Neural progenitor cell (in vitro differentiated cells): Measurements from ENCODE around the gene TIMP4. TPM values are rescaled to one million over a fixed set of nuclear protein-coding genes. Genes with fewer than 3 reads are reported as not detected.

ENCODE experiments used
- DNase-seq: peaks from one replicate; pipeline ENCODE4 v3.0.0-alpha.2; 2016; ENCODE audit warnings: low spot score
- H2AFZ ChIP-seq: fragments of 200-600 bp; sonication (generic); replicated peaks from 2 replicates; pipeline ENCODE4 v1.6.1; 2016; ENCODE audit warnings: antibody characterized with exemption
- H3F3A ChIP-seq: fragments of 200-600 bp; sonication (generic); 2 replicates; pipeline ENCODE4 v1.6.1; 2016; ENCODE audit warnings: antibody characterized with exemption, low read depth
- H3K27ac ChIP-seq: fragments of 200-600 bp; sonication (generic); 2 replicates; pipeline ENCODE4 v1.5.1; 2016; ENCODE audit warnings: mild to moderate bottlenecking
- H3K27me3 ChIP-seq: fragments of 200-600 bp; sonication (generic); 2 replicates; pipeline ENCODE4 v1.6.1; 2016; ENCODE audit warnings: mild to moderate bottlenecking, moderate library complexity
- H3K36me3 ChIP-seq: fragments of 200-600 bp; sonication (generic); 2 replicates; pipeline ENCODE4 v1.5.1; 2016
- H3K4me1 ChIP-seq: fragments of 200-600 bp; sonication (generic); 2 replicates; pipeline ENCODE4 v1.6.1; 2016; ENCODE audit warnings: mixed run types
- H3K4me2 ChIP-seq: fragments of 200-600 bp; sonication (generic); 2 replicates; pipeline ENCODE4 v1.6.1; 2016
- H3K4me3 ChIP-seq: fragments of 200-600 bp; sonication (generic); 2 replicates; pipeline ENCODE4 v1.5.1; 2016
- H3K79me2 ChIP-seq: fragments of 200-600 bp; sonication (generic); 2 replicates; pipeline ENCODE4 v1.6.1; 2016; ENCODE audit warnings: low read depth
- H3K9ac ChIP-seq: fragments of 200-600 bp; sonication (generic); 2 replicates; pipeline ENCODE4 v1.6.1; 2016
- H3K9me3 ChIP-seq: fragments of 200-600 bp; sonication (generic); 2 replicates; pipeline ENCODE4 v1.5.1; 2016; ENCODE audit warnings: low read depth
- H4K20me1 ChIP-seq: fragments of 200-600 bp; sonication (generic); 2 replicates; pipeline ENCODE4 v1.6.1; 2016; ENCODE audit warnings: low read depth
- H3K27ac Mint-ChIP-seq: 3 replicates; pipeline ENCODE4 v1.8.0; 2021; ENCODE audit warnings: mixed read lengths
- H3K27me3 Mint-ChIP-seq: 2 replicates; pipeline ENCODE4 v1.8.0; 2022; ENCODE audit warnings: low read depth, mild to moderate bottlenecking, inconsistent platforms, moderate library complexity, mixed read lengths; ENCODE audit not compliant: insufficient read depth
- H3K36me3 Mint-ChIP-seq: 3 replicates; pipeline ENCODE4 v1.8.0; 2021; ENCODE audit warnings: mixed read lengths
- H3K4me1 Mint-ChIP-seq: 3 replicates; pipeline ENCODE4 v1.8.0; 2021; ENCODE audit warnings: mixed read lengths
- H3K4me3 Mint-ChIP-seq: 3 replicates; pipeline ENCODE4 v1.8.0; 2021; ENCODE audit warnings: mild to moderate bottlenecking, moderate library complexity, mixed read lengths
- H3K9me3 Mint-ChIP-seq: 3 replicates; pipeline ENCODE4 v1.8.0; 2020; ENCODE audit warnings: mixed read lengths
- EZH2 ChIP-seq: fragments of 200-600 bp; sonication (generic); IDR thresholded peaks from 2 replicates; pipeline ENCODE4 v1.6.1; 2017; ENCODE audit warnings: antibody characterized with exemption, mild to moderate bottlenecking, moderate library complexity
- EZH2phosphoT487 ChIP-seq: fragments of 200-600 bp; sonication (generic); IDR thresholded peaks from 2 replicates; pipeline ENCODE4 v1.6.1; 2017; ENCODE audit warnings: antibody characterized with exemption
- total RNA-seq: library from RNA; depleted of rRNA; stranded (reverse); fragments of >200 nt; gene quantifications from 2 replicates; pipeline ENCODE4 v1.2.3, GENCODE V29; 2015; ENCODE audit warnings: low replicate concordance
- TF ChIP-seq, protein P1 (sequence below): fragments of 200-600 bp; sonication (generic); IDR thresholded peaks from 2 replicates; pipeline ENCODE4 v1.5.1; 2017; ENCODE audit warnings: antibody characterized with exemption, mild to moderate bottlenecking

The TIMP4 gene
- total RNA-seq, 1 donor from 2014 or later = 0.07 TPM

DNA sequence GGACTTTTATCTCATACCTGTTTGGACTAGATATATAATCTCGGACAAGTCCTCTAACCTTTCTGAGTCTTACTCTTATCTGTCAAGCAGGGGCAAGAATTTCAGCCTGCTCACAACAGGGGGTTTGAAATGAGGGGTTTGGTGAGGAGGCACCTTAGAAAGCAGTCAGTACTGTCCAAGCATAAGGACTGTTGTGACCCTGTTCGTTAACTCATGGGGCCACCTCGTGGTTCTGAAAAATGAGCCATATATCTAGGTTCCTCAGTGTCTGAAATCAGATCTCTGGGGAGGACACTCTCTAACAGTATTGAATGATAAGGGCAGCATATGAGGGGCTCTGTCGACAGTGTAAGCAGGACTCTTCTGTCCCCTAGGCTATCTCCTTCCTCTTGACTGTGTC is 7.2 kb upstream of the TIMP4 start:
- H3K9me3 ChIP-seq = no peaks in the 10 kb centered on the region
- no peak overlapping the region for H2AFZ ChIP-seq
- TF ChIP-seq EZH2phosphoT487 = no peak
- TF ChIP-seq, protein P1, sequence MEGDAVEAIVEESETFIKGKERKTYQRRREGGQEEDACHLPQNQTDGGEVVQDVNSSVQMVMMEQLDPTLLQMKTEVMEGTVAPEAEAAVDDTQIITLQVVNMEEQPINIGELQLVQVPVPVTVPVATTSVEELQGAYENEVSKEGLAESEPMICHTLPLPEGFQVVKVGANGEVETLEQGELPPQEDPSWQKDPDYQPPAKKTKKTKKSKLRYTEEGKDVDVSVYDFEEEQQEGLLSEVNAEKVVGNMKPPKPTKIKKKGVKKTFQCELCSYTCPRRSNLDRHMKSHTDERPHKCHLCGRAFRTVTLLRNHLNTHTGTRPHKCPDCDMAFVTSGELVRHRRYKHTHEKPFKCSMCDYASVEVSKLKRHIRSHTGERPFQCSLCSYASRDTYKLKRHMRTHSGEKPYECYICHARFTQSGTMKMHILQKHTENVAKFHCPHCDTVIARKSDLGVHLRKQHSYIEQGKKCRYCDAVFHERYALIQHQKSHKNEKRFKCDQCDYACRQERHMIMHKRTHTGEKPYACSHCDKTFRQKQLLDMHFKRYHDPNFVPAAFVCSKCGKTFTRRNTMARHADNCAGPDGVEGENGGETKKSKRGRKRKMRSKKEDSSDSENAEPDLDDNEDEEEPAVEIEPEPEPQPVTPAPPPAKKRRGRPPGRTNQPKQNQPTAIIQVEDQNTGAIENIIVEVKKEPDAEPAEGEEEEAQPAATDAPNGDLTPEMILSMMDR = no peak
- no peak for TF ChIP-seq EZH2
- no peaks in the 10 kb centered on the region for H3K27me3 Mint-ChIP-seq
- H4K20me1 ChIP-seq = no peaks in the 10 kb centered on the region
- peaks cover 3% of the 10 kb centered on the region for H3K36me3 Mint-ChIP-seq
- H3K9me3 Mint-ChIP-seq = no peaks in the 10 kb centered on the region
- H3K4me1 ChIP-seq = no peaks in the 10 kb centered on the region
- H3K27me3 ChIP-seq = peaks cover 4% of the 10 kb centered on the region
- no peak overlapping the region for H3K9ac ChIP-seq
- no peak overlapping the region for H3K27ac ChIP-seq
- DNase-seq = no peak
- H3K79me2 ChIP-seq = no peaks in the 10 kb centered on the region
- H3K4me1 Mint-ChIP-seq = peaks cover 8% of the 10 kb centered on the region
- no peak overlapping the region for H3K4me3 Mint-ChIP-seq
- H3K36me3 ChIP-seq = no peaks in the 10 kb centered on the region
- no peak overlapping the region for H3K4me3 ChIP-seq
- H3K27ac Mint-ChIP-seq = no peak overlapping the region
- no peak overlapping the region for H3K4me2 ChIP-seq
- H3F3A ChIP-seq = no peaks in the 10 kb centered on the region

DNA sequence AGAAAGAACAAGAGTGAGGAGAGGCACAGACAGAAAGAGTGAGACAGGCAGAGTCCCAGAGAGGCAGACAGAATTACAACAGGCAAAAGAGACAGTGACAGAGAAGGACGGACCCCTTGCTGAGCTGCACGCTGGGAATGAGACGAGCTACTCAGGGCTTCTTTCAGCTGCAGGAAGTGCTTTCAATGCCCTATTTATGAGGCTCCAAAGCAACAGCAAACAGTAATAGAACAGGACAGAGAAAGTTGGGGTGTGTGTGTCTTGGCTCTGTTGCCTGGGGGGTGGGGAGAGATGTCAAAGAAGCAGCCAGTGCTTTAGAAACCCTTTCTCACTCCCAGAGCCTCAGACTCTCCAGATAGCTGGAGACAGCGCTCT is 502 bp upstream of the TIMP4 start:
- H3K27ac ChIP-seq = no peak overlapping the region
- peak overlapping the region; percentile 42 for H3K4me3 ChIP-seq
- peaks cover 16% of the 10 kb centered on the region for H3K4me1 ChIP-seq
- H3K4me2 ChIP-seq = peak overlapping the region; percentile 73
- Mint-ChIP-seq H3K4me3 (peak overlapping the region; percentile 58), H3K9me3 (no peaks in the 10 kb centered on the region), H3K27me3 (peaks cover 5% of the 10 kb centered on the region), H3K4me1 (peaks cover 24% of the 10 kb centered on the region), H3K36me3 (no peaks in the 10 kb centered on the region), H3K27ac (peak overlapping the region; percentile 7)
- H3K9me3 ChIP-seq = no peaks in the 10 kb centered on the region
- H3K36me3 ChIP-seq = no peaks in the 10 kb centered on the region
- DNase-seq = peak; percentile 58
- no peak overlapping the region for H2AFZ ChIP-seq
- H3K27me3 ChIP-seq = peaks cover 32% of the 10 kb centered on the region
- TF ChIP-seq, protein P1 = no peak
- TF ChIP-seq EZH2phosphoT487 (no peak), EZH2 (no peak)
- no peaks in the 10 kb centered on the region for H3K79me2 ChIP-seq
- H3F3A ChIP-seq = peaks cover 18% of the 10 kb centered on the region
- no peak overlapping the region for H3K9ac ChIP-seq
- peaks cover 5% of the 10 kb centered on the region for H4K20me1 ChIP-seq

DNA sequence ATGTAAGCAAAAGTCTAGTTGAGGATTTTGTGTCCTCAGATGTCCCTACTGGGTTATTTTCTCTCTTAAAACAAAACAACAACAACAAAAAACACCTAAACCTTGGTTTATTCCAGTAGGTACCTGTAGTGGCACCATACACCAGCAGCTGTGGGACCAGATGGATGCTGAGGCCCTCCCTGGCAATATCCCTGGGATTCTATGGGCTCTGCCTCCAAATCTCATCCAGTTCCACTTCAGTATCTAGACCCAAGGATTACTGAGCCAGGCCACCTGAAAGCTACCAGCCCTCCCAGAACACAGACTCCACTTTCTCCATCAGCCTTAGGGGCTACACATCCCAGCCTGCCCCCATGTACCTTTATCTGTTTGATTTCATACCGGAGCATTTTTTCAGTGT is 1.7 kb downstream of the TIMP4 start:
- Histone ChIP-seq H3K9ac (no peak overlapping the region), H4K20me1 (peaks cover 5% of the 10 kb centered on the region), H3K27ac (no peak overlapping the region), H3K79me2 (no peaks in the 10 kb centered on the region), H3F3A (peaks cover 18% of the 10 kb centered on the region), H2AFZ (no peak overlapping the region), H3K27me3 (peaks cover 32% of the 10 kb centered on the region), H3K4me1 (peaks cover 16% of the 10 kb centered on the region), H3K9me3 (no peaks in the 10 kb centered on the region), H3K4me2 (no peak overlapping the region), H3K36me3 (no peaks in the 10 kb centered on the region), H3K4me3 (no peak overlapping the region)
- Mint-ChIP-seq H3K36me3 (no peaks in the 10 kb centered on the region), H3K27ac (no peak overlapping the region), H3K4me3 (no peak overlapping the region), H3K4me1 (peaks cover 21% of the 10 kb centered on the region), H3K9me3 (no peaks in the 10 kb centered on the region), H3K27me3 (peaks cover 5% of the 10 kb centered on the region)
- TF ChIP-seq, protein P1 = no peak
- no peak for TF ChIP-seq EZH2
- no peak for TF ChIP-seq EZH2phosphoT487
- DNase-seq = no peak
